Measurements from ENCODE around the gene NATD1. TPM values are rescaled to one million over a fixed set of nuclear protein-coding genes. Genes with fewer than 3 reads are reported as not detected.

The NATD1 gene
- total RNA-seq, 2 experiments from 2014 or later = 1.8 to 1.9 TPM

GRCh38 chr17:21223086-21223485 lies 30.1 kb downstream of the NATD1 start:
- no peaks in the 10 kb centered on the region for H3K4me1 Mint-ChIP-seq
- H3K9me3 Mint-ChIP-seq (ENCODE audit: low read depth) = no peaks in the 10 kb centered on the region
- CTCF ChIA-PET = no interaction called here
- H3K27me3 Mint-ChIP-seq = no peaks in the 10 kb centered on the region
- H3K4me3 Mint-ChIP-seq = no peak overlapping the region
- no peak overlapping the region for H3K27ac Mint-ChIP-seq
- no peak for DNase-seq
- peaks cover 16% of the 10 kb centered on the region for H3K36me3 Mint-ChIP-seq
- ATAC-seq = no peak

DNA sequence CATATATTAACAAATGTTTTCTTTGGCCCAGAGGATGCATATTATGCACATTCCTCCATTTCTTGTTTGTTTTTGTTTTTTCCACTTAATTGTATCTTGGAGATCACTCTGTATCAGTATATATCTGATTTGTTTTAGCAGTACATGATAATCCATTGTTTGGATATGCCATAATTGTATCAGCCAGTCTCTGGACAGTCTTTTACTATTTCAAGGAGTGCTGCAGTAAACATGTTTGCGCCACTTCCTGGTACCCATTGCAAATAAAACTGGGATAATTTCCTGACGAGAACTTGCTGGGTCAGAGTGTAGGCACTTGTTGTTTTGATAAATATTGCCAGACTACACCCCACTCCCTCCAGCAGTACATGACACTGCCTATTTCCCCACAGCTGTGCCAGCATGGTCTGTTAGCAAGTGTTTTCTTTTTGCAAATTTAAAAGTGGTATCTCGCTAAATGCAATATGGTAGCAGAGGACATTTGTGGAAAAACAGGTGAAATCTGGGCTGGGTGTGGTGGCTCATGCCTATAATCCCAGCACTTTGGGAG lies 34.3 kb downstream of the NATD1 start:
- no peak for ATAC-seq
- no peak overlapping the region for H3K27ac Mint-ChIP-seq
- H3K4me3 Mint-ChIP-seq = no peak overlapping the region
- no peaks in the 10 kb centered on the region for H3K9me3 Mint-ChIP-seq (ENCODE audit: low read depth)
- peaks cover 16% of the 10 kb centered on the region for H3K36me3 Mint-ChIP-seq
- no peak for DNase-seq
- peaks cover 27% of the 10 kb centered on the region for H3K4me1 Mint-ChIP-seq
- no peaks in the 10 kb centered on the region for H3K27me3 Mint-ChIP-seq
- CTCF ChIA-PET = no interaction called here

- H3K9me3 Mint-ChIP-seq (ENCODE audit: low read depth) = no peaks in the 10 kb centered on the region
- H3K4me3 Mint-ChIP-seq = no peak overlapping the region
- H3K27me3 Mint-ChIP-seq = no peaks in the 10 kb centered on the region
- no peak for DNase-seq
- peaks cover 16% of the 10 kb centered on the region for H3K36me3 Mint-ChIP-seq
- CTCF ChIA-PET = interaction anchor here (1.3 kb wide), 1 partner anchor 61 kb away, joined by 3 read pairs; no protein-coding TSS in a partner anchor
- ATAC-seq = no peak
- no peak overlapping the region for H3K27ac Mint-ChIP-seq
- peaks cover 29% of the 10 kb centered on the region for H3K4me1 Mint-ChIP-seq
These were observed 35.1 kb downstream of the NATD1 start for GRCh38 chr17:21218101-21218500.

DNA sequence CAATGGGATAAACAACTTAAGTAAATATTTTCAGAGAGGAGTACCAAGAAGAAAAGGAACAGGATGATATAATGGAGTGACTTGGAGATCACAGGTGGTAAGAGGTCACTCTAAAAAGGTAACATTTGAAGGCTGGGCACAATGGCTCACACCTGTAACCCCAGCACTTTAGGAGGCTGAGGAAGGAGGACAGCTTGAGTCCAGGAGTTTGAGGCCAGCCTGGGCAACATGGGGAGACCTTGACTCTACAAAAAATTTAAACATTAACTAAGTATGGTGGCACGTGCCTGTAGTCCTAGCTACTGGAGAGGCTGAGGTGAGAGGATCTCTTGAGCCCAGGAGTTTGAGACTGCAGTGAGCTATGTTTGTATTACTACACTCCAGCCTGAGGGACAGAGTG lies 35.9 kb downstream of the NATD1 start:
- H3K9me3 Mint-ChIP-seq (ENCODE audit: low read depth) = no peaks in the 10 kb centered on the region
- CTCF ChIA-PET = interaction anchor here (1.3 kb wide), 1 partner anchor 62 kb away, joined by 3 read pairs; no protein-coding TSS in a partner anchor
- H3K27ac Mint-ChIP-seq = no peak overlapping the region
- H3K27me3 Mint-ChIP-seq = no peaks in the 10 kb centered on the region
- peaks cover 36% of the 10 kb centered on the region for H3K4me1 Mint-ChIP-seq
- DNase-seq (no peak), ATAC-seq (no peak)
- H3K36me3 Mint-ChIP-seq = peaks cover 15% of the 10 kb centered on the region
- no peak overlapping the region for H3K4me3 Mint-ChIP-seq

DNA sequence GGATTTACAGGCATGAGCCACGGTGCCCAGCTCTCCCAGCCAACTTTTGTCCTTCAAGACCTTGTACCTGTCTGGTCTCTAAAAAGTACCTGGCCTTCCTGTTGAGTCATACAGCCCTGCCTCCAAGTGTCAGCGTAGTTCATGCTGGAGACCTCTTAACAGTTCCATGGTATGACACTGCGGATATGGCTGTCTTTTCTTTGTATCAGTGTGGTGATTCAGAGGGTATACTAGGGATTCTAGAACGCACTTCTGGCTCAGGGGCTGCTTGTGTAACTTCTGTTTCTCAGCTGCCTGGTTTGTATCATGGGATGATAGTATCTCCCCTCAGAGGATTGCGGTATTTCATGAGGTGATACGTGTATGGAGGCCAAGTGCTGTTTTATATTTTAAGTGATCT lies 37.3 kb downstream of the NATD1 start:
- no peak for ATAC-seq
- peaks cover 49% of the 10 kb centered on the region for H3K4me1 Mint-ChIP-seq

DNA sequence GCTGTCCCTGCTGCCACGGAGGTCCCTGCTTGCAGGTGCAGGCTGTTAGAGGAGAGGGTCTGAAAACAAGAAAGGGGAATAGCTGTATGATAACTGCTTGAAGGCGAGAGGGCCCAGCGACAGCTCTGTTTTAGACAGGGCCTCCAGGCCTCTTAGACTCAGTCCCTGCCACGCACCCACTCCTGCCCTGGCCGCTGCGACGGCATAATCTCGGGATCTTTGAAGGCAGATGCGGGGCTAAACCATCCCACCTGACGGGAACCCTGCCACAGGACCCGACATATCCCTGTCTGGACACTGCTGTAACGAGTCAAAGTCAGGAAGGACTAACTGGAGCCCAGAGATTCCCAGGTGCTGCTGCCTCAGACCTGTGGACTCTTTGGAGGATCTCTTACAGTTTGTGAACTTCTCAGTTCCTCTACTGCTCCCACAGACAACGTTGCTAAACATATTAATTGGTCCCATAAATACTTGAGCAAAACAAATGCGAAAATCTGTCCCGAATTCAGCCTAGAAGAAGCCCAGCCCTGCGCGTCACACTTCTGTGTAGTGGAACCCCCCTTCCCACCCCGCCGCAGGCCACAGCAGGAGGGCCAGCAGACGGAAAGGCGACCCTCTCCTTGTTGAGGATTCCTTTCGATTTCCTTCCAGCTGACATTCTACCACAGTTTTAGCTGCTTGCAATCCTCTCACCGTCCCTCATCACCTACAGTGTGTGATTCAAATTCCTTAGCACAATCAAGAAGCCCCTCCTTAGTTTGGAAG lies 38.3 kb downstream of the NATD1 start:
- CTCF ChIA-PET = interaction anchor here (0.6 to 2.1 kb wide), 8 partner anchors 14 to 298 kb away, joined by 3 to 7 read pairs (median 3); no protein-coding TSS in a partner anchor
- ATAC-seq (peak; percentile 2), DNase-seq (no peak)
- peak overlapping the region; percentile 88 for H3K4me3 Mint-ChIP-seq
- no peaks in the 10 kb centered on the region for H3K9me3 Mint-ChIP-seq (ENCODE audit: low read depth)
- peaks cover 57% of the 10 kb centered on the region for H3K4me1 Mint-ChIP-seq
- peaks cover 5% of the 10 kb centered on the region for H3K36me3 Mint-ChIP-seq
- peak overlapping the region; percentile 79 for H3K27ac Mint-ChIP-seq
- H3K27me3 Mint-ChIP-seq = no peaks in the 10 kb centered on the region

More for the DNA sequence above, 37.3 kb downstream of the NATD1 start:
- no peaks in the 10 kb centered on the region for H3K9me3 Mint-ChIP-seq (ENCODE audit: low read depth)
- H3K36me3 Mint-ChIP-seq = peaks cover 1% of the 10 kb centered on the region
- H3K4me3 Mint-ChIP-seq = peak overlapping the region; percentile 88
- H3K27me3 Mint-ChIP-seq = no peaks in the 10 kb centered on the region
- no peak overlapping the region for H3K27ac Mint-ChIP-seq
- CTCF ChIA-PET = interaction anchor here (1.0 to 2.1 kb wide), 3 partner anchors 13 to 297 kb away, joined by 3 to 7 read pairs (median 5); no protein-coding TSS in a partner anchor
- no peak for DNase-seq

GRCh38 chr17:21214015-21214776 lies 39.0 kb downstream of the NATD1 start, which contains the start of gene TMEM11:
Gene TMEM11, minus strand, starts transcription at chr17:21214161. Its CDS starts 9 bp downstream, at chr17:21214152.
- DNase-seq (peak; percentile 97), ATAC-seq (peak; percentile 93)
- peaks cover 57% of the 10 kb centered on the region for H3K4me1 Mint-ChIP-seq
- peak within 1 kb of the TSS; percentile 92 for H3K27ac Mint-ChIP-seq
- H3K27me3 Mint-ChIP-seq = no peaks in the 10 kb centered on the region
- peaks cover 5% of the 10 kb centered on the region for H3K36me3 Mint-ChIP-seq
- H3K4me3 Mint-ChIP-seq = peak within 1 kb of the TSS; percentile 88
- CTCF ChIA-PET = interaction anchor here (0.6 to 2.6 kb wide), 10 partner anchors 45 to 299 kb away, joined by 3 to 10 read pairs (median 4); no protein-coding TSS in a partner anchor
- no peaks in the 10 kb centered on the region for H3K9me3 Mint-ChIP-seq (ENCODE audit: low read depth)

DNA sequence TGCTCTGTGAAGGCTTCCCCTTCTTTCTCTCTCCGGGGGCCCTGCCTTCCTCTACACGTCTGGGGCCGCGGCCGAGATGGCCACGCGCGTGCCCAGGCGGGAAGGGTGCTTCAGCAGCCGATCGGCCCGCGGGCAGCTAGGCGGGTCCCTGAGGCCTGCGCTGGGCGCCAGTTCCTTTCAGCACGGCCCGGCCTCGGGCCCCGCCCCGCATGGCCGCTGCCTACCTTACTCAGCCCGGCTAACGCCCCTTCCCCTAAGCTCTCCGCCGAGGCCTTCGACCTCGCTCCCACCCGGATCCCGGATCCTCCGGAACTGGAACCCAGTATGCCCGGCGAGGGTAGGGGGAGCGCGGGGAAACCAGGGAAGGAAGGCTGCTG lies 39.6 kb downstream of the NATD1 start:
- Mint-ChIP-seq H3K4me3 (peak overlapping the region; percentile 88), H3K9me3 (ENCODE audit: low read depth) (no peaks in the 10 kb centered on the region), H3K27me3 (no peaks in the 10 kb centered on the region), H3K36me3 (peaks cover 6% of the 10 kb centered on the region), H3K4me1 (peaks cover 58% of the 10 kb centered on the region), H3K27ac (peak overlapping the region; percentile 92)
- DNase-seq = peak; percentile 53
- ATAC-seq = peak; percentile 21
- CTCF ChIA-PET = interaction anchor here (0.8 to 2.6 kb wide), 9 partner anchors 18 to 300 kb away, joined by 3 to 10 read pairs (median 3); no protein-coding TSS in a partner anchor

DNA sequence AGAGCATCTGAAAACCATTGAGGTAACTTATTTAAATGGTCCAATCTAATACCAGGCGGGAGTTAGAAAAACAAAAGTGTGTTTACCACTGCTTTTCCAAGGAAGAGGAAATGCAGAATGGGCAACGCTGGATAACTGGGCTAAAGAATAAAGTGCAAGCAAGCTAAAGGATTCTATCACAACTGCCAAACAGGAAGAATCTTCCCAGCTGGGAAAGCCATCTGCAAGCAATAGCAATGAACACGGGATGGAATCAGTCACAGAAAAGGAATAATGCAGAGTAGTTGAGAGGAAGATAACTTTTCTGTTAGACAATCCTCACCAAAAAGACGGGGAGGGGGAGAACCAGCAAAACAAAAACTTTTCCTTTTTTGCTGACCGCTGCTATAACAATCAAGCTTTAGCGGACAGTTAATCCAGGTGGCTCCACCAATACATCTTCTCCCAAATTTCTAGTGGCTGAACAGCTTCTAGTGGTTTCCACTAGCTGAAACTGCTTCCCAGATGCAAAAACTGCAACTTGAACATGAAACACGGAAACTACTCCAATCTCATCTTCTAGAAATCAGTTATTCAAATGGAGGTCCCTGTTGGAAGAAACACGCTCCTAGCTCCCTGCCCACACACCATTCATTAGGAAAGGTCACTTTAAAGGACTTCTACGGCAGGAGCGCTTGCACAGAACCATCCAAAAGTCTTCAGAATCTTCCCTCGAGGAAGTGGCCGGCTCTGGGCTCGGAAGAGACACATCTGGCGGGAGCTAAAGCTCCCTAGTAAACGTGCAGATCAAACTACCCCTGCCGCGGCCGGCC lies 40.2 kb downstream of the NATD1 start:
- Mint-ChIP-seq H3K4me3 (peak overlapping the region; percentile 88), H3K27me3 (no peaks in the 10 kb centered on the region), H3K27ac (peak overlapping the region; percentile 92), H3K4me1 (peaks cover 59% of the 10 kb centered on the region), H3K9me3 (ENCODE audit: low read depth) (no peaks in the 10 kb centered on the region), H3K36me3 (peaks cover 9% of the 10 kb centered on the region)
- no peak for ATAC-seq
- CTCF ChIA-PET = interaction anchor here (0.8 to 2.6 kb wide), 7 partner anchors 17 to 299 kb away, joined by 3 to 10 read pairs (median 3); no protein-coding TSS in a partner anchor
- no peak for DNase-seq

DNA sequence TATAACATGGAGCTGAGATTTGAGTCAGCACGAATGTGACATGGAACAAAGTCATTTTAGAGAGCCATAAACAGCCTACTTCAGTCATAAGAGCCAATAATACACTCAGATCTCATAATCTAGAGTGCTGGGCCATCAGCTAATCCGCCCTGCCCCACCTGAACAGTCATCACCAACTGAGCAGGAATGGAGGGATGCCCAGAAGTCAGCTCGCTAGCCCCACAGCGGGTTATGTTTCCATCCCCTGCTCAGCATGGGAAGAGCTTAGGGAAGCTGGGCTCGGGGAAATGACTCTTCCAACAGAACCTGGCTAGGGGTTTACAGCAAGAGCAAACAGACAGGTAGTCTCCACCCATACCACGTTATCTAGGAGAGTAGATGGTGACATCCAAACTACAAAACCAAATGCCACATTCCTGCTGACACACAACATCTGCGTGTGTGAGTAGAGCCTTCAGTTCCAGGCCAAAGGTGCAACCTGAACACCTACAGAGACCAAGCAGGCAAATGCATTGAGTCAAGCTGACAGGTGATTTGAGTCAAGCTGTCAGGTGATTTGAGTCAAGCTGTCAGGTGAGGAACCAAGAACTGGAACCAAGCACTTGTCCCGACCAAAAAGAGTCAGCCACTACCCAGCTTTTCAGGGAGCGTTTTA lies 41.3 kb downstream of the NATD1 start:
- ATAC-seq (no peak), DNase-seq (no peak)
- Mint-ChIP-seq H3K36me3 (peaks cover 9% of the 10 kb centered on the region), H3K9me3 (ENCODE audit: low read depth) (no peaks in the 10 kb centered on the region), H3K4me3 (peak overlapping the region; percentile 88), H3K27ac (peak overlapping the region; percentile 9), H3K27me3 (no peaks in the 10 kb centered on the region), H3K4me1 (peaks cover 50% of the 10 kb centered on the region)
- CTCF ChIA-PET = interaction anchor here (1.4 to 2.6 kb wide), 2 partner anchors 68 to 92 kb away, joined by 5 to 10 read pairs; no protein-coding TSS in a partner anchor

DNA sequence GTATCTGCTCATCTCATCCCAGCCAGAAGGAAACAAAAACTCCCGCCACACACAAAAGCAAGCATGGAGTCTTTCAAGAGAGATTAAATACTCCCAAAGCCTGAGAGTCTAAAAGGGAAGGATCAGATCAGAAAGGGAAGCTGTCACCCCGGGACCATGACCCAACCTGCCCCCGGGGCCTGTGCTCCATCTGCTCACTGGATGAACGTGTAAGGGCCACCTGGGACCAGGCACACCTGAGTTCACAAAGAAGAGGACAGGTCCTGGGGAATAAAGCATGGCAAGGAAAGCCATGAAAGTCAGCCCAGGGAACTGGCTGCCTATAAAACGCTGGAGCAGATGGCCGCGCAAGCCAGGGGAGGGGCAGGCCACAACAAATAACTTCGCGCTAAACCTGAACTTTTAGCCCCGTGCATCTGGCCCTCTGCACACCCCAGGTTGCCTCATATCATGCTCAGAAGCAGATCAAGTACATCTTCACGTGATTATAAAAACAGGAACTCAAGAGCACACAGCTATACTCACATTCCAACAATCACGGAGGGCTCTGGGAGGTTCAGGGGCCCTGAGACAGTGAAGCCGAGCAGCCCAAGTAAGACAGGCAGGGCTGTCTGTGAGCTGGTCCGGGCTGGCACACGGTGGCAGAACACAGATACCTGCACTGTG lies 42.7 kb downstream of the NATD1 start:
- Mint-ChIP-seq H3K4me3 (no peak overlapping the region), H3K4me1 (peaks cover 41% of the 10 kb centered on the region), H3K9me3 (ENCODE audit: low read depth) (no peaks in the 10 kb centered on the region), H3K27me3 (no peaks in the 10 kb centered on the region), H3K36me3 (peaks cover 11% of the 10 kb centered on the region), H3K27ac (no peak overlapping the region)
- CTCF ChIA-PET = interaction anchor here (0.6 to 1.4 kb wide), 2 partner anchors 91 to 303 kb away, joined by 3 to 5 read pairs; no protein-coding TSS in a partner anchor
- no peak for DNase-seq
- no peak for ATAC-seq
